Mucosa of rectum (tissue), 2 donors: ENCODE measurements around the gene FOXL1.

Experiments used
- H3K27ac ChIP-seq, 2 donors: one replicate each; pipeline ENCODE4 v1.7.0; 2013; ENCODE audit warnings: inconsistent platforms in 2 of 2, low read depth in 2 of 2, low read length in 2 of 2
- H3K27me3 ChIP-seq, 2 donors: one replicate each; pipeline ENCODE4 v1.7.0; 2013; ENCODE audit warnings: low read length in 2 of 2; ENCODE audit not compliant: control insufficient read depth in 2 of 2, insufficient read depth in 2 of 2
- H3K36me3 ChIP-seq, 2 donors: one replicate each; pipeline ENCODE4 v1.7.0; 2013; ENCODE audit warnings: low read length in 2 of 2; ENCODE audit not compliant: control insufficient read depth in 2 of 2, insufficient read depth in 2 of 2
- H3K4me1 ChIP-seq, 2 donors: one replicate each; pipeline ENCODE4 v1.7.0; 2013; ENCODE audit warnings: low read length in 2 of 2, mild to moderate bottlenecking in 1 of 2; ENCODE audit not compliant: control insufficient read depth in 2 of 2, insufficient read depth in 2 of 2
- H3K4me3 ChIP-seq, 2 donors: one replicate each; pipeline ENCODE4 v1.7.0; 2013; ENCODE audit warnings: low read length in 2 of 2
- H3K9ac ChIP-seq, 2 donors: one replicate each; pipeline ENCODE4 v1.7.0; 2013; ENCODE audit warnings: low read length in 2 of 2, low read depth in 1 of 2, mild to moderate bottlenecking in 1 of 2
- H3K9me3 ChIP-seq, 2 donors: one replicate each; pipeline ENCODE4 v1.7.0; 2013; ENCODE audit warnings: low read length in 2 of 2; ENCODE audit not compliant: control insufficient read depth in 2 of 2
- donor health status: healthy.
- donor health status: Normal muscosa, but diverticular disease.

Gene FOXL1

GRCh38 chr16:86630471-86630870, 52.1 kb downstream of the FOXL1 start:
- Histone ChIP-seq H3K36me3 (no peaks in the 10 kb centered on the region), H3K9ac (no peak overlapping the region), H3K27ac (no peak overlapping the region), H3K9me3 (no peaks in the 10 kb centered on the region), H3K4me3 (no peak overlapping the region), H3K27me3 (peaks cover 0 to 2% of the 10 kb centered on the region in 2 donors), H3K4me1 (no peaks in the 10 kb centered on the region)

GRCh38 chr16:86631444-86631843, 53.1 kb downstream of the FOXL1 start:
- Histone ChIP-seq H3K36me3 (no peaks in the 10 kb centered on the region), H3K4me1 (no peaks in the 10 kb centered on the region), H3K9ac (no peak overlapping the region), H3K27ac (no peak overlapping the region), H3K27me3 (peaks cover 0 to 2% of the 10 kb centered on the region in 2 donors), H3K9me3 (no peaks in the 10 kb centered on the region), H3K4me3 (no peak overlapping the region)
